Left lung (tissue), 10 donors: ENCODE measurements around the gene FNTB. TPM values are rescaled to one million over a fixed set of nuclear protein-coding genes. Genes with fewer than 3 reads are reported as not detected.
A peak's percentile ranks its signal among the peaks of the same experiment; 100 is the strongest.

Source experiments
- ATAC-seq: fragments of 200-7000 bp; cut with Tn5 transposase; one replicate; pipeline ENCODE4 v1.9.1; 2020; ENCODE audit warnings: moderate library complexity
- DNase-seq, 4 donors: peaks; one replicate each; pipeline ENCODE4 v3.0.0-alpha.2; 2013 to 2020
- H3K27ac ChIP-seq, 2 donors: fragments of 200-600 bp; sonication (generic) in 1 of 2; one replicate each; pipeline versions ENCODE4 v1.5.0 to v1.8.0; 2020 to 2021
- H3K27me3 ChIP-seq, 2 donors: fragments of 200-600 bp; sonication (generic) in 1 of 2; one replicate each; pipeline versions ENCODE4 v1.5.0 to v1.8.0; 2020 to 2021
- H3K36me3 ChIP-seq, 2 donors: fragments of 200-600 bp; sonication (generic) in 1 of 2; one replicate each; pipeline versions ENCODE4 v1.5.0 to v1.8.0; 2020 to 2021
- H3K4me1 ChIP-seq, 2 donors: fragments of 200-600 bp; one replicate each; pipeline ENCODE4 v1.8.0; 2021
- H3K4me3 ChIP-seq, 2 donors: fragments of 200-600 bp; sonication (generic) in 1 of 2; one replicate each; pipeline versions ENCODE4 v1.5.0 to v1.8.0; 2020 to 2021; ENCODE audit warnings: mild to moderate bottlenecking in 1 of 2
- H3K9me3 ChIP-seq, 2 donors: fragments of 200-600 bp; sonication (generic) in 1 of 2; one replicate each; pipeline versions ENCODE4 v1.5.0 to v1.8.0; 2020 to 2021
- CTCF ChIP-seq, 2 donors: fragments of 200-600 bp; sonication (generic) in 1 of 2; IDR thresholded peaks; one replicate each; pipeline versions ENCODE4 v1.5.0 to v1.8.0; 2021; ENCODE audit warnings: antibody characterized with exemption in 2 of 2
- intact Hi-C, 2 donors: fragments of 100-400 bp; cut with DNase I; formaldehyde crosslinking; loops; one replicate each; pipeline versions ENCODE4 v1.11.2 to v1.14.2; 2022
- polyA plus RNA-seq, 6 donors: library from polyadenylated mRNA; unstranded; fragments of 120-200 nt; gene quantifications; one replicate each; pipeline ENCODE4 v1.2.1, GENCODE V29; 2013; ENCODE audit not compliant: insufficient read length in 6 of 6
- total RNA-seq, 2 donors: library from RNA; stranded (reverse); fragmentation: NEBNext Ultra II Directional; extraction: Animal tissue kit (Norgen Biotek cat#: 25700); gene quantifications; one replicate each; pipeline ENCODE4 v1.2.1, GENCODE V29; 2021
- donor health status: DM: no; HTN: yes; CAD: no.
- donor health status: DM: no; HTN: no; CAD: no.

The FNTB gene
- total and polyA plus RNA-seq, 8 donors, result 16.6 to 32.7 (median 29.4) TPM

GRCh38 chr14:64974563-64974962, 12.1 kb upstream of the FNTB start:
- intact Hi-C loops, result no loop called here
- Histone ChIP-seq H3K9me3 (no peaks in the 10 kb centered on the region), H3K4me3 (no peak overlapping the region), H3K27ac (no peak overlapping the region), H3K4me1 (peaks cover 0 to 21% of the 10 kb centered on the region in 2 donors), H3K27me3 (peaks cover 0 to 23% of the 10 kb centered on the region in 2 donors), H3K36me3 (no peaks in the 10 kb centered on the region)
- no peak for DNase-seq
- ATAC-seq, result no peak
- no peak for TF ChIP-seq CTCF (IDR thresholded peaks at IDR 0.05)

- ATAC-seq (peak; percentile 63), DNase-seq (no peak)
- Histone ChIP-seq H3K27me3 (no peaks in the 10 kb centered on the region), H3K9me3 (no peaks in the 10 kb centered on the region), H3K4me3 (no peak overlapping the region), H3K4me1 (peaks cover 0 to 4% of the 10 kb centered on the region in 2 donors), H3K36me3 (no peaks in the 10 kb centered on the region), H3K27ac (peak overlapping the region in 1 of 2 donors; percentile 18)
- intact Hi-C loops, result no loop called here
- TF ChIP-seq CTCF (IDR thresholded peaks at IDR 0.05), result no peak
Measured at GRCh38 chr14:64979336-64980074, 7.2 kb upstream of the FNTB start.

- H3K27me3 ChIP-seq, result no peaks in the 10 kb centered on the region
- DNase-seq, result peak in 2 of 4 donors; percentile 33 to 69
- H3K4me1 ChIP-seq, result peaks cover 13 to 26% of the 10 kb centered on the region in 2 donors
- intact Hi-C loops, result no loop called here
- no peak overlapping the region for H3K27ac ChIP-seq
- H3K9me3 ChIP-seq, result no peaks in the 10 kb centered on the region
- TF ChIP-seq CTCF (IDR thresholded peaks at IDR 0.05), result peak; percentile 43 to 60
- ATAC-seq, result peak; percentile 6
- peak overlapping the region in 1 of 2 donors; percentile 15 for H3K4me3 ChIP-seq
- no peaks in the 10 kb centered on the region for H3K36me3 ChIP-seq
Measured at GRCh38 chr14:64983439-64984310, 3.0 kb upstream of the FNTB start.

GRCh38 chr14:64987438-64987767, 708 bp downstream of the FNTB start:
- Histone ChIP-seq H3K4me1 (peaks cover 13 to 53% of the 10 kb centered on the region in 2 donors), H3K9me3 (no peaks in the 10 kb centered on the region), H3K27me3 (no peaks in the 10 kb centered on the region), H3K4me3 (peak overlapping the region; percentile 74 to 82), H3K27ac (peak overlapping the region; percentile 89), H3K36me3 (no peaks in the 10 kb centered on the region)
- intact Hi-C loops, result no loop called here
- DNase-seq (no peak), ATAC-seq (no peak)
- TF ChIP-seq CTCF (IDR thresholded peaks at IDR 0.05), result no peak

GRCh38 chr14:64990296-64990695, 3.6 kb downstream of the FNTB start:
- Histone ChIP-seq H3K36me3 (no peaks in the 10 kb centered on the region), H3K27me3 (no peaks in the 10 kb centered on the region), H3K27ac (peak overlapping the region in 1 of 2 donors; percentile 26), H3K9me3 (no peaks in the 10 kb centered on the region), H3K4me1 (peaks cover 13 to 66% of the 10 kb centered on the region in 2 donors), H3K4me3 (no peak overlapping the region)
- no peak for TF ChIP-seq CTCF (IDR thresholded peaks at IDR 0.05)
- DNase-seq (no peak), ATAC-seq (no peak)
- intact Hi-C loops, result no loop called here
